SU-DHL-6 (cell line): ENCODE results near the gene GPR132.

ENCODE experiments used
- H2AFZ ChIP-seq: fragments of 200-600 bp; sonication (generic); 2 replicates; pipeline ENCODE4 v1.6.1; 2014; ENCODE audit warnings: low read depth, mild to moderate bottlenecking, moderate library complexity, mixed read lengths, antibody characterized with exemption, low read length; ENCODE audit not compliant: severe bottlenecking
- H3F3A ChIP-seq: fragments of 200-600 bp; shearing (Covaris generic); 2 replicates; pipeline ENCODE4 v1.6.0; 2016; ENCODE audit warnings: antibody characterized with exemption, mild to moderate bottlenecking; ENCODE audit not compliant: insufficient read depth
- H3K27ac ChIP-seq: fragments of 200-600 bp; sonication (generic); 2 replicates; pipeline ENCODE4 v1.5.1; 2016; ENCODE audit warnings: low read depth, mild to moderate bottlenecking, low read length, moderate library complexity, mixed read lengths
- H3K27me3 ChIP-seq: fragments of 200-600 bp; sonication (generic), shearing (Covaris generic); 2 replicates; pipeline ENCODE4 v1.6.0; 2014; ENCODE audit warnings: mild to moderate bottlenecking, low read length
- H3K36me3 ChIP-seq: fragments of 200-600 bp; sonication (generic); 2 replicates; pipeline ENCODE4 v1.6.1; 2014; ENCODE audit warnings: mild to moderate bottlenecking, low read length, mixed read lengths
- H3K4me2 ChIP-seq: fragments of 300-600, 200-600 bp; shearing (Covaris generic), sonication (generic); 2 replicates; pipeline ENCODE4 v1.6.0; 2014; ENCODE audit warnings: low read length, low read depth, mild to moderate bottlenecking; ENCODE audit not compliant: poor library complexity, severe bottlenecking
- H3K4me3 ChIP-seq: fragments of 200-600 bp; sonication (generic); 2 replicates; pipeline ENCODE4 v1.5.1; 2014; ENCODE audit warnings: antibody characterized with exemption, low read length, mild to moderate bottlenecking, mixed read lengths; ENCODE audit not compliant: insufficient read depth, poor library complexity, severe bottlenecking
- H3K79me2 ChIP-seq: fragments of 200-600 bp; sonication (generic); 2 replicates; pipeline ENCODE4 v1.6.1; 2014; ENCODE audit warnings: mild to moderate bottlenecking, low read length, moderate library complexity; ENCODE audit not compliant: insufficient read depth
- H3K9ac ChIP-seq: fragments of 200-600 bp; sonication (generic); 2 replicates; pipeline ENCODE4 v1.7.0; 2014; ENCODE audit warnings: mild to moderate bottlenecking, low read length
- H3K9me2 ChIP-seq: fragments of 200-600 bp; sonication (generic); replicated peaks from 2 replicates; pipeline ENCODE4 v1.6.1; 2014; ENCODE audit warnings: low read length; ENCODE audit not compliant: insufficient read depth
- H3K9me3 ChIP-seq: fragments of 200-600 bp; sonication (generic); 2 replicates; pipeline ENCODE4 v1.6.1; 2014; ENCODE audit warnings: low read length, mixed read lengths; ENCODE audit not compliant: insufficient read depth
- H4K20me1 ChIP-seq: fragments of 200-600 bp; sonication (generic); 2 replicates; pipeline ENCODE4 v1.6.1; 2014; ENCODE audit warnings: low read depth, mild to moderate bottlenecking, antibody characterized with exemption, low read length, moderate library complexity, mixed read lengths
- EZH2phosphoT487 ChIP-seq: fragments of 200-600 bp; sonication (generic), shearing (Covaris generic); conservative IDR thresholded peaks from 2 replicates; pipeline ENCODE4 v1.6.1; 2018; ENCODE audit warnings: mild to moderate bottlenecking, antibody characterized with exemption, low read length, moderate library complexity, mixed read lengths
- TF ChIP-seq, protein P1 (sequence below): fragments of 200-600 bp; sonication (generic); IDR thresholded peaks from one replicate; pipeline ENCODE4 v1.5.1; 2017; ENCODE audit warnings: antibody characterized with exemption, mild to moderate bottlenecking, low read length, moderate library complexity; ENCODE audit not compliant: insufficient read depth, poor library complexity, severe bottlenecking

Gene GPR132

DNA sequence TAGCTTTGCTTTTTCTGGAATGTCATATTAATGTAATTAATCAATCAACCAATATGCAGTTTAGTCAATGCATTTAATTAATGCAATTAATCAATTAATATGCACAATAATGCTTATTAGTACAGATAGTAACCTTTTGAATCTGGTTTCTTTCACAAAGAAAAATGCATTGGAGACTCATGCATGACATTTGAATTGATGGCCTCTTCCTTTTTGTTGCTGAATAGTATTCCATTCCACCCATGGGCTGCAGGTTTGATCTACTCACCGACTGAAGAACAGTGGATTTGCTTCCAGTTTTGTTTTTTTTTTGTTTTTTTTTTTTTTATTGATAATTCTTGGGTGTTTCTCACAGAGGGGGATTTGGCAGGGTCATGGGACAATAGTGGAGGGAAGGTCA, 13.1 kb upstream of the GPR132 start:
- H3K79me2 ChIP-seq = no peaks in the 10 kb centered on the region
- no peaks in the 10 kb centered on the region for H3K9me3 ChIP-seq
- no peak overlapping the region for H2AFZ ChIP-seq
- no peaks in the 10 kb centered on the region for H4K20me1 ChIP-seq
- H3K36me3 ChIP-seq = no peaks in the 10 kb centered on the region
- no peak overlapping the region for H3K9ac ChIP-seq
- no peaks in the 10 kb centered on the region for H3K27me3 ChIP-seq
- H3F3A ChIP-seq = no peaks in the 10 kb centered on the region
- TF ChIP-seq EZH2phosphoT487 = no peak
- TF ChIP-seq, protein P1, sequence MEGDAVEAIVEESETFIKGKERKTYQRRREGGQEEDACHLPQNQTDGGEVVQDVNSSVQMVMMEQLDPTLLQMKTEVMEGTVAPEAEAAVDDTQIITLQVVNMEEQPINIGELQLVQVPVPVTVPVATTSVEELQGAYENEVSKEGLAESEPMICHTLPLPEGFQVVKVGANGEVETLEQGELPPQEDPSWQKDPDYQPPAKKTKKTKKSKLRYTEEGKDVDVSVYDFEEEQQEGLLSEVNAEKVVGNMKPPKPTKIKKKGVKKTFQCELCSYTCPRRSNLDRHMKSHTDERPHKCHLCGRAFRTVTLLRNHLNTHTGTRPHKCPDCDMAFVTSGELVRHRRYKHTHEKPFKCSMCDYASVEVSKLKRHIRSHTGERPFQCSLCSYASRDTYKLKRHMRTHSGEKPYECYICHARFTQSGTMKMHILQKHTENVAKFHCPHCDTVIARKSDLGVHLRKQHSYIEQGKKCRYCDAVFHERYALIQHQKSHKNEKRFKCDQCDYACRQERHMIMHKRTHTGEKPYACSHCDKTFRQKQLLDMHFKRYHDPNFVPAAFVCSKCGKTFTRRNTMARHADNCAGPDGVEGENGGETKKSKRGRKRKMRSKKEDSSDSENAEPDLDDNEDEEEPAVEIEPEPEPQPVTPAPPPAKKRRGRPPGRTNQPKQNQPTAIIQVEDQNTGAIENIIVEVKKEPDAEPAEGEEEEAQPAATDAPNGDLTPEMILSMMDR = no peak
- H3K4me3 ChIP-seq = no peak overlapping the region
- no peak overlapping the region for H3K4me2 ChIP-seq
- H3K27ac ChIP-seq = no peak overlapping the region
- no peaks in the 10 kb centered on the region for H3K9me2 ChIP-seq

- Histone ChIP-seq H3K9me3 (no peaks in the 10 kb centered on the region), H3F3A (no peaks in the 10 kb centered on the region), H3K4me3 (no peak overlapping the region), H3K9ac (no peak overlapping the region), H3K27ac (no peak overlapping the region), H3K79me2 (no peaks in the 10 kb centered on the region), H3K36me3 (no peaks in the 10 kb centered on the region), H3K4me2 (no peak overlapping the region), H4K20me1 (no peaks in the 10 kb centered on the region), H3K27me3 (no peaks in the 10 kb centered on the region), H2AFZ (no peak overlapping the region), H3K9me2 (no peaks in the 10 kb centered on the region)
- TF ChIP-seq, protein P1 = no peak
- no peak for TF ChIP-seq EZH2phosphoT487
These were observed 12.4 kb upstream of the GPR132 start for GRCh38 chr14:105077649-105077995.

DNA sequence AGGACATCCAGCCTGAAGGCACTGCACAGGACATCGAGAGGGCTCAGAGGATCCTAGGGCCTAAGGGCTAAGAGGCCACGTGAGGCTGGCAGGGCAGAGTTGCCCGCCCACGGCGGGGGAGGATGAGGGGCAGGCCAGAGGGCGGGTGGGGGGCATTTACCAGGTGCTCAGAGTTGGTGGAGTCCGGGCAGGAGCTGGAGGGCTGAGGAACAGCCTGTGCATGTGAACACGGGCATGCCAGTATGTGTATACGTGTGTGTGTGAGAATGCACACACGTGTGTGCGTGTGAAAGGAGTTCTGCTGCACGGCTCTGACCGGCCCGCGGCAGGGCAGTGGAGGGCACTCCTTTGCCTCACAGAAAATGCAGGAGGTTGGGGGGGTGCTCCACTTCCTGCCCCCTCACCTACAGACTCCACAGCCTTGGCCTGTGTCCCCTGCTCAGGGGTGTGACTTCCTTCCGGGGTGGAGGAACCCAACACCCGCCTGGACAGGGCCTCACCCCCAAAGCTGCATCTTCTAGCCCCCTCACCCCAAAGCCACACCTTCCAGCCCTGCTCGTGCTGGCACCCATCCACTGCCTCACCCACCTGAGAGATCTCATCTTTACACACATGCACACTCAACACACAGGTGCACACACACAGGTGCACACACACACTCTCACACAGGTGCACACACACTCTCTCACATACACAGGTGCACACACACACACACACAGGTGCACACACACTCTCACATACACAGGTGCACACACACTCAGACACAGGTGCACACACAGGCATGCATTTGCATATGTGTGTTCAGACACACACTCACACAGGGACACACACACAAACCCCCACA, 11.8 kb upstream of the GPR132 start:
- Histone ChIP-seq H3K4me2 (no peak overlapping the region), H3K9me3 (no peaks in the 10 kb centered on the region), H3K36me3 (no peaks in the 10 kb centered on the region), H2AFZ (no peak overlapping the region), H3K4me3 (no peak overlapping the region), H3K9ac (no peak overlapping the region), H3K27me3 (no peaks in the 10 kb centered on the region), H3F3A (no peaks in the 10 kb centered on the region), H3K79me2 (no peaks in the 10 kb centered on the region), H3K27ac (no peak overlapping the region), H4K20me1 (no peaks in the 10 kb centered on the region), H3K9me2 (no peaks in the 10 kb centered on the region)
- no peak for TF ChIP-seq EZH2phosphoT487
- TF ChIP-seq, protein P1 = no peak
